Measurements from ENCODE around the gene LMTK2. TPM values are rescaled to one million over a fixed set of nuclear protein-coding genes. Genes with fewer than 3 reads are reported as not detected.

The LMTK2 gene
- total and polyA plus RNA-seq, 9 donors, result 5.3 to 8.0 (median 7.0) TPM

DNA sequence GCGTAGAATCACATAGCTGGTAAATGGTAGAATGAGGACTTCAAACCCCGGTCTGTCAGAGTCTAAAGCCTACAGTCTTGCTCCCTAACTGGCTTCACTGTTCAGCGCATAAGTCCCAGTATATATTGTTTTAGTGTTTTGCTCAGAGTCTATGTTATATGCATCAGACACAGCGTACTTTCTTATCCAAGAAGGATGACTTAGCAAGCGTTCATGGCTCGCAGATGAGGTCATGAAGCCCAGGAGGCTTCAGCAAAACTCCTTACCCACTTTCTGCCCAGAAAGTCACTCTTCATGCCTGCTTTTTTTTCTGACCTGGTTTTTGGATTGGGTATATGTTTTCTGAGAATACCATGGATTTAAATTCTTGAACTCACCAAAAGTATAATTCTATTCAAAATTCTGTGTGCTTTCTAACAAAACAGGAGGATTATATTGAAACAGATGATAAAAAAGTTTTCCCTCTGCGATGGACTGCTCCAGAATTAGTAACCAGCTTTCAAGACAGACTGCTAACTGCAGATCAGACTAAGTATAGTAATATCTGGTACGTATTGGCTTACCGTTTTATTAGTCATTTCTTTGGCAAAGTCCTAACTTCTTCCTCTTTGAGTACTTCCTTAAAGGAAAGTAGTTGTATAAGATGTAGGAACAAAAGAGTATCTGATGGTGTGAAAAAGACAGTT, 79.9 kb downstream of the LMTK2 start:
- H3K4me1 ChIP-seq (ENCODE audit: control insufficient read depth, insufficient read depth, low read length), result no peaks in the 10 kb centered on the region
- peaks cover 22% of the 10 kb centered on the region for H3K36me3 ChIP-seq (ENCODE audit: control insufficient read depth, insufficient read depth, low read length)
- WGBS (ENCODE audit: insufficient coverage), result 64% methylated on average over 3 of the region's 9 CpGs
- H3K9me3 ChIP-seq (replicated peaks; ENCODE audit: control insufficient read depth, low read depth, low read length), result no peaks in the 10 kb centered on the region
- no peak overlapping the region for H3K4me3 ChIP-seq (ENCODE audit: low read length)
- H3K27me3 ChIP-seq (ENCODE audit: control insufficient read depth, insufficient read depth, low read length), result no peaks in the 10 kb centered on the region
- H3K27ac ChIP-seq (ENCODE audit: low read length), result peak overlapping the region; percentile 7
- peak; percentile 48 for DNase-seq

DNA sequence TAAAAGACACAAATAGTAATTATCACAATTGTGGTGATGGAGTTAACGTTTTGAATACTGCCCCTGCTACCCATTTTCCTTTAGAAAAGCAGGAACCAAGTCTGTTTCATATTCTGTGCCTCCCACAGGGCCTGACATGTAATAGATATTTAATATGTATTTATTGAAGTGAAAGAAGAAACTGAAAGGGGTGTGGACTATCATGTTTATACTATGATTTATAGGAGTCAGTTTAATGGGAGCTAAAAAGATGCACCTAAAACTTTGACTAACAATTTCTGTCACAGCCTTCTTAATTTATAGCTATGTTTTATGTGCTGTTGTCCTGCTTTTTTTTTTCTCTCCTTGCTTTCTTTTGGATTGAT, 80.5 kb downstream of the LMTK2 start:
- no peak overlapping the region for H3K27ac ChIP-seq (ENCODE audit: low read length)
- H3K9me3 ChIP-seq (replicated peaks; ENCODE audit: control insufficient read depth, low read depth, low read length), result no peaks in the 10 kb centered on the region
- no CpG with 5 or more reads among the region's 1 CpG for WGBS (ENCODE audit: insufficient coverage)
- no peak overlapping the region for H3K4me3 ChIP-seq (ENCODE audit: low read length)
- H3K36me3 ChIP-seq (ENCODE audit: control insufficient read depth, insufficient read depth, low read length), result peaks cover 28% of the 10 kb centered on the region
- no peaks in the 10 kb centered on the region for H3K27me3 ChIP-seq (ENCODE audit: control insufficient read depth, insufficient read depth, low read length)
- no peaks in the 10 kb centered on the region for H3K4me1 ChIP-seq (ENCODE audit: control insufficient read depth, insufficient read depth, low read length)
- DNase-seq, result no peak

DNA sequence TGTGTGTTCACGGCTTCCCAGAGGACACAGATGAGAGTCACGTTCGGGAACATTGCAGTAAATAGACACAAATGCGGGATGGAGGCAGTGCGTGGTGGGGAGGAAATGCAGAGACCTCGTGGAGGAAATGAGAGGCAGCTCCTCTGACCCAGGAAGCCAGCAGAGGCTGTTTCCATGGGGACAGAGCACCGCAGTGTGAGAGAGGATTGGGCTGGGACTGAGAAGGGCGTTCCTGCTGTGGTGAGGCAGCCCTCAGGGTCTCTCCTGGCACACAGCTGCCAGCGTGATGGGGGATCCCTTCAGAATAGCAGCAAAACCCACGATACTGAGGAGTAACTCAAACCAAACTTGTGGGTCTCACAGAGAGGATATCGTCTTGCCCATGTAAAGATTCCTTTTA, 82.9 kb downstream of the LMTK2 start:
- no peak for DNase-seq
- Histone ChIP-seq H3K27ac (ENCODE audit: low read length) (no peak overlapping the region), H3K4me1 (ENCODE audit: control insufficient read depth, insufficient read depth, low read length) (no peaks in the 10 kb centered on the region), H3K27me3 (ENCODE audit: control insufficient read depth, insufficient read depth, low read length) (no peaks in the 10 kb centered on the region), H3K4me3 (ENCODE audit: low read length) (no peak overlapping the region), H3K9me3 (replicated peaks; ENCODE audit: control insufficient read depth, low read depth, low read length) (no peaks in the 10 kb centered on the region), H3K36me3 (ENCODE audit: control insufficient read depth, insufficient read depth, low read length) (peaks cover 50% of the 10 kb centered on the region)
- WGBS (ENCODE audit: insufficient coverage), result 85% methylated on average over 8 of the region's 11 CpGs

DNA sequence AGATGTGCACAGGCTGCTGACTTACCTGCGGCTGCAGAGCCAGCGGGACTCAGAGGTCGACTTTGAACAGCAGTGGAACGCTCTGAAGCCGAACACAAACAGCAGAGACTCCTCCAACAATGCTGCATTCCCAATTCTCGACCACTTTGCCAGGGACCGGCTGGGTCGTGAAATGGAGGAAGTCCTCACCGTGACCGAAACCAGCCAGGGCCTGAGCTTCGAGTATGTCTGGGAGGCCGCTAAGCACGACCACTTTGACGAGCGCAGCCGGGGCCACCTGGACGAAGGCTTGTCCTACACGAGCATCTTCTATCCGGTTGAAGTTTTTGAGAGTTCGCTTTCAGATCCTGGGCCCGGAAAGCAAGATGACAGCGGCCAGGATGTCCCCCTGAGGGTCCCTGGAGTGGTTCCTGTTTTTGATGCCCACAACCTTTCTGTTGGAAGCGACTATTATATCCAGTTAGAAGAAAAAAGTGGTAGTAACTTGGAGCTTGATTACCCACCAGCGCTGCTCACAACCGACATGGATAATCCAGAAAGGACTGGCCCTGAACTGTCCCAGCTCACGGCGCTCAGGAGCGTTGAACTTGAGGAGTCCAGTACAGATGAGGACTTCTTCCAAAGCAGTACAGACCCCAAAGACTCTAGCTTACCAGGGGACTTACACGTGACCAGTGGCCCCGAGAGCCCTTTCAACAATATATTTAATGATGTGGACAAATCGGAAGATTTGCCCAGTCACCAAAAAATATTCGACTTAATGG, 85.2 kb downstream of the LMTK2 start:
- Histone ChIP-seq H3K36me3 (ENCODE audit: control insufficient read depth, insufficient read depth, low read length) (peaks cover 64% of the 10 kb centered on the region), H3K27me3 (ENCODE audit: control insufficient read depth, insufficient read depth, low read length) (no peaks in the 10 kb centered on the region), H3K4me3 (ENCODE audit: low read length) (no peak overlapping the region), H3K27ac (ENCODE audit: low read length) (no peak overlapping the region), H3K9me3 (replicated peaks; ENCODE audit: control insufficient read depth, low read depth, low read length) (no peaks in the 10 kb centered on the region), H3K4me1 (ENCODE audit: control insufficient read depth, insufficient read depth, low read length) (no peaks in the 10 kb centered on the region)
- 98% methylated on average over 24 of the region's 32 CpGs for WGBS (ENCODE audit: insufficient coverage)
- DNase-seq, result no peak

DNA sequence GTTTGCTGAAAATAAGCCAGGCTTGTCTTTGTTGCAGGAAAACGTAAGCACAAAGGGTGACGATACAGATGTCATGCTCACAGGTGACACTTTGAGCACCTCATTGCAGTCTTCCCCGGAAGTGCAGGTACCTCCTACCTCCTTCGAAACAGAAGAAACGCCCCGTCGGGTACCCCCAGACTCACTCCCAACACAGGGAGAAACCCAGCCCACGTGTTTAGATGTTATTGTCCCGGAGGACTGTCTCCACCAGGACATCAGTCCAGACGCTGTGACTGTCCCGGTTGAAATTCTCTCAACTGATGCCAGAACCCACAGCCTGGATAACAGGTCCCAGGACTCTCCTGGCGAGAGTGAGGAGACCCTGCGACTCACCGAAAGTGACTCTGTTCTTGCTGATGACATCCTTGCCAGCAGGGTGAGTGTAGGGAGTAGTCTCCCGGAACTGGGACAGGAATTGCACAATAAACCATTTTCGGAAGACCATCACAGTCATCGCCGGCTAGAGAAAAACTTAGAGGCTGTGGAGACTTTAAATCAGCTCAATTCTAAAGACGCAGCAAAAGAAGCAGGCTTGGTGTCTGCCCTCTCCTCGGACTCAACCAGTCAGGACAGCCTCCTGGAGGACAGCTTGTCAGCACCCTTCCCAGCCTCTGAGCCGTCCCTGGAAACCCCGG, 86.3 kb downstream of the LMTK2 start:
- DNase-seq, result no peak
- Histone ChIP-seq H3K27ac (ENCODE audit: low read length) (no peak overlapping the region), H3K27me3 (ENCODE audit: control insufficient read depth, insufficient read depth, low read length) (no peaks in the 10 kb centered on the region), H3K4me3 (ENCODE audit: low read length) (no peak overlapping the region), H3K9me3 (replicated peaks; ENCODE audit: control insufficient read depth, low read depth, low read length) (no peaks in the 10 kb centered on the region), H3K36me3 (ENCODE audit: control insufficient read depth, insufficient read depth, low read length) (peaks cover 59% of the 10 kb centered on the region), H3K4me1 (ENCODE audit: control insufficient read depth, insufficient read depth, low read length) (no peaks in the 10 kb centered on the region)
- 93% methylated on average over 22 of the region's 22 CpGs for WGBS (ENCODE audit: insufficient coverage)

DNA sequence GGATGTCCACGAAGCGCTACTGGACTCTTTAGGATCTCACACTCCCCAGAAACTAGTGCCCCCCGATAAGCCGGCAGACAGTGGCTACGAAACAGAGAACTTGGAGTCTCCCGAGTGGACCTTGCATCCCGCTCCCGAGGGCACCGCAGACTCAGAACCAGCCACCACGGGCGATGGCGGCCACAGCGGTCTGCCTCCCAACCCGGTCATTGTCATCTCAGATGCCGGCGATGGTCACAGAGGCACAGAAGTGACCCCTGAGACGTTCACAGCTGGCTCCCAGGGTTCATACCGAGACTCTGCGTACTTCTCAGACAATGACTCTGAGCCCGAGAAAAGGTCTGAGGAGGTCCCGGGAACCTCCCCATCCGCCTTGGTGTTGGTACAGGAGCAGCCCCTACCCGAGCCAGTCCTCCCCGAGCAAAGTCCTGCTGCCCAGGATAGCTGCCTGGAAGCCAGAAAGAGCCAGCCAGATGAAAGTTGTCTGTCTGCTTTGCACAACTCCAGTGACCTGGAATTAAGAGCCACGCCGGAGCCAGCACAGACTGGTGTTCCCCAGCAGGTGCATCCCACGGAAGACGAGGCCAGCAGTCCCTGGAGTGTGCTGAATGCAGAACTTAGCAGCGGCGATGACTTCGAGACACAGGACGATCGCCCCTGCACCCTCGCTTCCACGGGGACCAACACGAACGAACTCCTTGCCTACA, 87.0 kb downstream of the LMTK2 start:
- no peak for DNase-seq
- Histone ChIP-seq H3K27ac (ENCODE audit: low read length) (no peak overlapping the region), H3K9me3 (replicated peaks; ENCODE audit: control insufficient read depth, low read depth, low read length) (peaks cover 3% of the 10 kb centered on the region), H3K27me3 (ENCODE audit: control insufficient read depth, insufficient read depth, low read length) (no peaks in the 10 kb centered on the region), H3K4me3 (ENCODE audit: low read length) (no peak overlapping the region), H3K4me1 (ENCODE audit: control insufficient read depth, insufficient read depth, low read length) (no peaks in the 10 kb centered on the region), H3K36me3 (ENCODE audit: control insufficient read depth, insufficient read depth, low read length) (peaks cover 57% of the 10 kb centered on the region)
- 96% methylated on average over 37 of the region's 37 CpGs for WGBS (ENCODE audit: insufficient coverage)

DNA sequence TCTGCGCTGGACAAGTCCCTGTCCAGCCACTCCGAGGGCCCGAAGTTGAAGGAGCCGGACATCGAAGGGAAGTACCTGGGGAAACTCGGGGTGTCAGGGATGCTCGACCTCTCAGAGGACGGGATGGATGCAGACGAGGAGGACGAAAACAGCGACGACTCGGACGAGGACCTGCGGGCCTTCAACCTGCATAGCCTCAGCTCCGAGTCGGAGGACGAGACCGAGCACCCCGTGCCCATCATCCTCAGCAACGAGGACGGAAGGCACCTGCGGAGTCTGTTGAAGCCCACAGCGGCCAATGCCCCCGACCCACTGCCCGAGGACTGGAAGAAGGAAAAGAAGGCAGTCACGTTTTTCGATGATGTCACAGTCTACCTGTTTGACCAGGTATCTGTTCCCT, 87.5 kb downstream of the LMTK2 start:
- Histone ChIP-seq H3K4me3 (ENCODE audit: low read length) (no peak overlapping the region), H3K36me3 (ENCODE audit: control insufficient read depth, insufficient read depth, low read length) (peaks cover 53% of the 10 kb centered on the region), H3K27me3 (ENCODE audit: control insufficient read depth, insufficient read depth, low read length) (no peaks in the 10 kb centered on the region), H3K4me1 (ENCODE audit: control insufficient read depth, insufficient read depth, low read length) (no peaks in the 10 kb centered on the region), H3K27ac (ENCODE audit: low read length) (no peak overlapping the region), H3K9me3 (replicated peaks; ENCODE audit: control insufficient read depth, low read depth, low read length) (peaks cover 5% of the 10 kb centered on the region)
- WGBS (ENCODE audit: insufficient coverage), result 96% methylated on average over 23 of the region's 28 CpGs
- DNase-seq, result no peak

DNA sequence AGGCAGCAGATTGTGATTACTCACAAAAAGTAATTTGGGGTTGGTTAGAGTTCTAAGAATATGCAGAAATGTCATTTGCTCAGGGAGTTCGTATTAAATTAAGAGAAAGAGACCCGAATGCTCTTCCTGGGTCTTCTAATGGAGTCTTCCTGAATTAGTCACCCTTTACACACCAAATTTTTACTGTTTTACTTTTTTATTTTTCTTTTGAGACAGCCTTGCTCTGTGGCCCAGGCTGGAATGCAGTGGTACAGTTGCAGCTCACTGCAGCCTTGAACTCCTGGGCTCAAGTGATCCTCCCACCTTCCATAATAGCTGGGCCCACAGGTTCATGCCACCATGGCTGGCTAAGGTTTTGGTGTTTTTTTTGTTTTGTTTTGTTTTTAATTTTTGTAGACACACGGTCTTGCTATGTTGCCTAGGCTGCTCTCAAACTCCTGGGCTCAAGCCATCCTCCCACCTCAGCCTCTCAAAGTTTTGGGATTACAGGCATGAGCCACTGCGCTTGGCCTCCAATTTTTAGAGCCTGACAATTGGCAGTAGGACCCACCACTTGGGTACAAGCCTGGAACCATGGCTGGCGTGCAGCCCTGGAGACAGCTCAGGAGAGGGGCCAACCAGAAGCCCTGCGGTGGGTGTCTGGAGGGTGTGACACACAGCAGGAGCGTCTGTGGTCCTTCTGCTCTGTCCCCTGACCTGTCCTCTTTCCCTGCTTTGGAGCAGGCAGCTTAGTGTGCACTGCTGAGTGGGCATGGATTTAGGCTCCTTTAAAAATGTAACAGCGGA, 88.2 kb downstream of the LMTK2 start:
- 92% methylated on average over 3 of the region's 8 CpGs for WGBS (ENCODE audit: insufficient coverage)
- no peak for DNase-seq
- Histone ChIP-seq H3K36me3 (ENCODE audit: control insufficient read depth, insufficient read depth, low read length) (peaks cover 49% of the 10 kb centered on the region), H3K4me1 (ENCODE audit: control insufficient read depth, insufficient read depth, low read length) (no peaks in the 10 kb centered on the region), H3K27me3 (ENCODE audit: control insufficient read depth, insufficient read depth, low read length) (no peaks in the 10 kb centered on the region), H3K4me3 (ENCODE audit: low read length) (no peak overlapping the region), H3K9me3 (replicated peaks; ENCODE audit: control insufficient read depth, low read depth, low read length) (peaks cover 5% of the 10 kb centered on the region), H3K27ac (ENCODE audit: low read length) (no peak overlapping the region)

DNA sequence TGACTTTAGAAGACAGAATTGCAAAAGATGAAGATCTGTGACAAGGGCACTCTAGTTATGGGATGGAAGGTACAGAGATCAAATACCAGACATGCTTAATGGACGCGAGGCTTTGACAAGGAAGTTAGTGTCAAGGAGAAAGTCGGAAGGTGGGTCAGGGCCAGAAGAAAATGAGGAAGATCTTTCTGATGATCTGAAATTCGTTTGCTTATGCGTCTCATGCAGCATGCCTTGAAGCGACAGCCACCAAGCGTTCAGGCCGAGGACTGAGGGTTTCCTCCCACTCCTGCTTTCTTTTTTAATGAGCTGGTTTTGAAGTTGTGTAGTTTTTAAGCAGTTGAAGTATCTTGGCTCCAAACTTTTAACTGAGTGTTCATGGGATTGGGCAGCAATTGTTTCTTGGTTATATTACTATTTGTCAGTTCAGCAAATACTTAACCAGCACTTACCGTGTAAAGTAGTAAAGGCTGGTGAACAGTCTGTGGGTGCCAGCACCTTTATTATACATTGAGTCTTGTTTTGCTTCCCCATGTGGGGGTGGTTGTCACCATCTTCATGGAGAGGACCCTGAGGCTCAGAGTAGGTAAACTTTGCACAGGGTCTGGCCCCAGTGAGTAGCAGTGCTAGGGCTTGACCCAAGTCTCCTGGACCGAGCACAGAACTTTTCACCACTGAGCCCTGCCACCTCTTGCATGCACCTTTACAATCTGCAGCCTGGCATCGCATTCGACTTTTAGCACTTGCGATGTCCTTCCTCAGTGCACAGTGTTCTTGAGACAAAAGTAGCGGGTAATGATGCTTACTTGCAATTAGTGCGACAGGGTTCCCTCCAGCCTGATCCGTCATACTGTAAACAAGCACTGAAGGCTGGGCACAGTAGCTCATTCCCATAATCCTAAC, 90.3 kb downstream of the LMTK2 start:
- 88% methylated on average over 11 of the region's 16 CpGs for WGBS (ENCODE audit: insufficient coverage)
- H3K4me1 ChIP-seq (ENCODE audit: control insufficient read depth, insufficient read depth, low read length), result no peaks in the 10 kb centered on the region
- no peak overlapping the region for H3K4me3 ChIP-seq (ENCODE audit: low read length)
- peaks cover 5% of the 10 kb centered on the region for H3K9me3 ChIP-seq (replicated peaks; ENCODE audit: control insufficient read depth, low read depth, low read length)
- no peaks in the 10 kb centered on the region for H3K27me3 ChIP-seq (ENCODE audit: control insufficient read depth, insufficient read depth, low read length)
- DNase-seq, result no peak
- peaks cover 38% of the 10 kb centered on the region for H3K36me3 ChIP-seq (ENCODE audit: control insufficient read depth, insufficient read depth, low read length)
- H3K27ac ChIP-seq (ENCODE audit: low read length), result no peak overlapping the region

All from muscle of leg (tissue), 11 donors.